B cell (primary cell): ENCODE measurements around the gene ADAM23. TPM values are rescaled to one million over a fixed set of nuclear protein-coding genes. Genes with fewer than 3 reads are reported as not detected.

Source experiments
- ATAC-seq: fragments of 200-7000 bp; cut with Tn5 transposase; one replicate; pipeline ENCODE4 v1.10.0; 2021; ENCODE audit warnings: low read depth, mild to moderate bottlenecking, moderate number of reproducible peaks, moderate library complexity
- CTCF ChIA-PET: fragments of 350-600 bp; sonication (Branson Sonifier 250); formaldehyde crosslinking; loops from one replicate; lab custom pipeline; 2021; ENCODE audit warnings: antibody characterized with exemption, inconsistent platforms; lab: Charles Lee
- POLR2A ChIA-PET: fragments of 350-600 bp; sonication (Branson Sonifier 250); formaldehyde crosslinking; loops from one replicate; lab custom pipeline; 2021; ENCODE audit warnings: antibody characterized with exemption; lab: Charles Lee
- DNase-seq: peaks from one replicate; pipeline ENCODE4 v3.0.0; 2013
- H2AFZ ChIP-seq: 2 replicates; pipeline ENCODE4 v1.6.1; 2012; ENCODE audit warnings: mild to moderate bottlenecking, low read depth, low read length; ENCODE audit not compliant: insufficient read depth, poor library complexity, severe bottlenecking
- H3K27ac ChIP-seq, 2 donors: 1 replicate in 1 of 2; 2 replicates in 1 of 2; pipeline ENCODE4 v1.5.1; 2012 to 2013; ENCODE audit warnings: low read length in 2 of 2, mild to moderate bottlenecking in 2 of 2, moderate library complexity in 1 of 2
- H3K27me3 ChIP-seq, 4 experiments: fragments of 200-600 bp in 1 of 4; sonication (generic) in 1 of 4; replicated peaks in 1 of 4; 1 replicate in 2 of 4; 2 replicates in 2 of 4; pipeline versions ENCODE4 v1.6.1 to v1.7.0; 2013 to 2016; ENCODE audit warnings: low read length in 3 of 4, mild to moderate bottlenecking in 2 of 4, mixed read lengths in 1 of 4, moderate library complexity in 1 of 4; ENCODE audit not compliant: insufficient read depth in 4 of 4, control insufficient read depth in 3 of 4; ENCODE audit errors: control extremely low read depth in 1 of 4
- H3K36me3 ChIP-seq, 2 experiments: replicated peaks in 1 of 2; 1 replicate in 1 of 2; 2 replicates in 1 of 2; pipeline versions ENCODE4 v1.6.1 to v1.7.1; 2013; ENCODE audit warnings: low read length in 1 of 2; ENCODE audit not compliant: insufficient read depth in 2 of 2, control insufficient read depth in 1 of 2; ENCODE audit errors: control extremely low read depth in 1 of 2, extremely low read depth in 1 of 2
- H3K4me1 ChIP-seq, 2 donors: fragments of 200-600 bp in 1 of 2; sonication (generic) in 1 of 2; 1 replicate in 1 of 2; 2 replicates in 1 of 2; pipeline versions ENCODE4 v1.5.1 to v1.6.1; 2013 to 2017; ENCODE audit warnings: low read length in 2 of 2; ENCODE audit not compliant: control insufficient read depth in 2 of 2, insufficient read depth in 2 of 2
- H3K4me2 ChIP-seq: replicated peaks from 2 replicates; pipeline ENCODE3; 2012; ENCODE audit warnings: mild to moderate bottlenecking, low read depth, low read length; ENCODE audit not compliant: poor library complexity, severe bottlenecking
- H3K4me3 ChIP-seq, 5 experiments: fragments of 200-600 bp in 1 of 5; sonication (generic) in 1 of 5; 1 replicate in 3 of 5; 2 replicates in 2 of 5; pipeline versions ENCODE4 v1.5.1 to v1.7.0; 2011 to 2016; ENCODE audit warnings: low read length in 4 of 5, mild to moderate bottlenecking in 4 of 5, low read depth in 2 of 5, control low read depth in 1 of 5, moderate library complexity in 1 of 5; ENCODE audit not compliant: insufficient read depth in 1 of 5; ENCODE audit errors: control extremely low read depth in 1 of 5, extremely low read depth in 1 of 5
- H3K79me2 ChIP-seq: fragments of 200-600 bp; sonication (generic); one replicate; pipeline ENCODE4 v1.6.0; 2016; ENCODE audit warnings: low read length; ENCODE audit not compliant: control insufficient read depth, insufficient read depth
- H3K9ac ChIP-seq: fragments of 200-600 bp; sonication (generic); 2 replicates; pipeline ENCODE4 v1.6.1; 2017; ENCODE audit warnings: mild to moderate bottlenecking, low read length, moderate library complexity
- H3K9me3 ChIP-seq, 3 donors: one replicate each; pipeline versions ENCODE4 v1.6.1 to v1.7.1; 2013; ENCODE audit warnings: low read length in 2 of 3; ENCODE audit not compliant: control insufficient read depth in 2 of 3, insufficient read depth in 1 of 3; ENCODE audit errors: control extremely low read depth in 1 of 3
- H4K20me1 ChIP-seq: 2 replicates; pipeline ENCODE4 v1.6.0; 2012; ENCODE audit warnings: mild to moderate bottlenecking, low read length; ENCODE audit not compliant: insufficient read depth, control insufficient read depth, poor library complexity, severe bottlenecking
- H3K27ac Mint-ChIP-seq: one replicate; pipeline ENCODE4 v1.8.0; 2021; ENCODE audit warnings: mixed read lengths
- H3K27me3 Mint-ChIP-seq: one replicate; pipeline ENCODE4 v1.8.0; 2021; ENCODE audit warnings: mixed read lengths
- H3K4me1 Mint-ChIP-seq: one replicate; pipeline ENCODE4 v1.8.0; 2021; ENCODE audit warnings: mixed read lengths
- H3K4me3 Mint-ChIP-seq: one replicate; pipeline ENCODE4 v1.8.0; 2021; ENCODE audit warnings: mixed read lengths
- H3K9me3 Mint-ChIP-seq: one replicate; pipeline ENCODE4 v1.8.0; 2022; ENCODE audit warnings: mixed read lengths; ENCODE audit not compliant: insufficient read depth
- EZH2 ChIP-seq: IDR thresholded peaks from 2 replicates; pipeline ENCODE4 v1.6.1; 2012; ENCODE audit warnings: borderline replicate concordance, low read depth, mild to moderate bottlenecking, moderate library complexity, low read length; ENCODE audit not compliant: insufficient read depth, poor library complexity, severe bottlenecking
- WGBS: methylation state at CpG from one replicate; pipeline ENCODE4 v1.1.5; 2013; ENCODE audit warnings: missing lambda C conversion rate; ENCODE audit not compliant: insufficient coverage; 5-methylcytosine and 5-hydroxymethylcytosine counted together
- intact Hi-C: fragments of 100-400 bp; cut with micrococcal nuclease; formaldehyde crosslinking; loops from one replicate; pipeline ENCODE4 v1.10.0; 2022
- polyA plus RNA-seq: library from polyadenylated mRNA; depleted of rRNA; stranded (reverse); fragments of >200 nt; gene quantifications from 2 replicates; pipeline ENCODE4 v1.2.3, GENCODE V29; 2012
- total RNA-seq, 2 donors: library from RNA; stranded (reverse); fragments of 120-200 nt in 1 of 2; gene quantifications; 1 replicate in 1 of 2; 2 replicates in 1 of 2; pipeline versions ENCODE4 v1.2.3 to v1.2.4, GENCODE V29; 2013 to 2022
- TF ChIP-seq, protein P1 (sequence below): fragments of 200-600 bp; IDR thresholded peaks from one replicate; pipeline ENCODE4 v1.8.0; 2022; ENCODE audit warnings: antibody characterized with exemption, mild to moderate bottlenecking

ADAM23 gene
- total and polyA plus RNA-seq, 2 donors (not counting 1 experiment from before 2014, with no cell fraction given), result 0.78 to 1.7 TPM

- Mint-ChIP-seq H3K27me3 (peaks cover 19% of the 10 kb centered on the region), H3K4me1 (no peaks in the 10 kb centered on the region), H3K9me3 (no peaks in the 10 kb centered on the region), H3K4me3 (no peak overlapping the region), H3K27ac (no peak overlapping the region)
- H4K20me1 ChIP-seq, result no peaks in the 10 kb centered on the region
- ChIA-PET POLR2A (no interaction called here), CTCF (no interaction called here)
- H3K79me2 ChIP-seq, result no peaks in the 10 kb centered on the region
- H3K4me3 ChIP-seq, result no peak overlapping the region
- no peak overlapping the region for H3K27ac ChIP-seq
- no peaks in the 10 kb centered on the region for H3K27me3 ChIP-seq
- ATAC-seq, result no peak
- H2AFZ ChIP-seq, result no peak overlapping the region
- no peaks in the 10 kb centered on the region for H3K4me1 ChIP-seq
- WGBS, result no CpG with 5 or more reads among the region's 3 CpGs
- no peak overlapping the region for H3K9ac ChIP-seq
- H3K9me3 ChIP-seq, result no peaks in the 10 kb centered on the region
- TF ChIP-seq, protein P1, sequence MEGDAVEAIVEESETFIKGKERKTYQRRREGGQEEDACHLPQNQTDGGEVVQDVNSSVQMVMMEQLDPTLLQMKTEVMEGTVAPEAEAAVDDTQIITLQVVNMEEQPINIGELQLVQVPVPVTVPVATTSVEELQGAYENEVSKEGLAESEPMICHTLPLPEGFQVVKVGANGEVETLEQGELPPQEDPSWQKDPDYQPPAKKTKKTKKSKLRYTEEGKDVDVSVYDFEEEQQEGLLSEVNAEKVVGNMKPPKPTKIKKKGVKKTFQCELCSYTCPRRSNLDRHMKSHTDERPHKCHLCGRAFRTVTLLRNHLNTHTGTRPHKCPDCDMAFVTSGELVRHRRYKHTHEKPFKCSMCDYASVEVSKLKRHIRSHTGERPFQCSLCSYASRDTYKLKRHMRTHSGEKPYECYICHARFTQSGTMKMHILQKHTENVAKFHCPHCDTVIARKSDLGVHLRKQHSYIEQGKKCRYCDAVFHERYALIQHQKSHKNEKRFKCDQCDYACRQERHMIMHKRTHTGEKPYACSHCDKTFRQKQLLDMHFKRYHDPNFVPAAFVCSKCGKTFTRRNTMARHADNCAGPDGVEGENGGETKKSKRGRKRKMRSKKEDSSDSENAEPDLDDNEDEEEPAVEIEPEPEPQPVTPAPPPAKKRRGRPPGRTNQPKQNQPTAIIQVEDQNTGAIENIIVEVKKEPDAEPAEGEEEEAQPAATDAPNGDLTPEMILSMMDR, result no peak
- no peak for TF ChIP-seq EZH2
- no peak for DNase-seq
- no peak overlapping the region for H3K4me2 ChIP-seq
- intact Hi-C loops, result no loop called here
- H3K36me3 ChIP-seq, result no peaks in the 10 kb centered on the region
Observed at GRCh38 chr2:206631340-206631739, 188.0 kb downstream of the ADAM23 start.

DNA sequence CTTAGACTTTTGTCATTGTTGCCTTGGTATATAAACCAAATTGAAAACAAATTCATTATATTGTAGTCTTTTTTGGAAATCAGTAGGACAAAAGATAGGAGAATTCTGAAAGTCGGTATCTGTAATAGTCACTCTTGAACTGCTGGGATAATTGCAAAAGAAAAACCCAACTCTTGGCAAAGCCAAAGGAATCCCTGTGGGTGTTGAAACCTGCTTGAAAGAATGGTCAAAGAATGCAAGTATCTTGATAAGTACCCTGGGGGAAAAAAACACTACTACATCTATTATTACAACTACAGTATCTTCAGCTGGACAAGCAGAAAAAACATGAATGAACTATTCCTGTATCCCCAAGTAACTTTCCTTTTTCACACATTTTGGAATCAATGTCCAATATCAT is 191.7 kb downstream of the ADAM23 start:
- H3K4me3 Mint-ChIP-seq, result no peak overlapping the region
- Histone ChIP-seq H3K79me2 (no peaks in the 10 kb centered on the region), H3K36me3 (no peaks in the 10 kb centered on the region), H3K4me1 (no peaks in the 10 kb centered on the region), H3K4me3 (no peak overlapping the region), H3K27me3 (peaks cover 0 to 7% (median 0%) of the 10 kb centered on the region in 4 experiments), H2AFZ (no peak overlapping the region), H3K9me3 (no peaks in the 10 kb centered on the region), H4K20me1 (no peaks in the 10 kb centered on the region), H3K27ac (no peak overlapping the region), H3K4me2 (no peak overlapping the region), H3K9ac (no peak overlapping the region)
- DNase-seq (no peak), ATAC-seq (no peak)
- no peaks in the 10 kb centered on the region for H3K9me3 Mint-ChIP-seq
- CTCF ChIA-PET, result no interaction called here
- H3K4me1 Mint-ChIP-seq, result no peaks in the 10 kb centered on the region
- 100% methylated on average over 1 of the region's 1 CpG for WGBS
- intact Hi-C loops, result no loop called here
- no peak overlapping the region for H3K27ac Mint-ChIP-seq
- POLR2A ChIA-PET, result no interaction called here
- TF ChIP-seq EZH2, result no peak
- TF ChIP-seq, protein P1, result no peak
- peaks cover 3% of the 10 kb centered on the region for H3K27me3 Mint-ChIP-seq
